ENCODE measurements around the gene VASP.

VASP gene

DNA sequence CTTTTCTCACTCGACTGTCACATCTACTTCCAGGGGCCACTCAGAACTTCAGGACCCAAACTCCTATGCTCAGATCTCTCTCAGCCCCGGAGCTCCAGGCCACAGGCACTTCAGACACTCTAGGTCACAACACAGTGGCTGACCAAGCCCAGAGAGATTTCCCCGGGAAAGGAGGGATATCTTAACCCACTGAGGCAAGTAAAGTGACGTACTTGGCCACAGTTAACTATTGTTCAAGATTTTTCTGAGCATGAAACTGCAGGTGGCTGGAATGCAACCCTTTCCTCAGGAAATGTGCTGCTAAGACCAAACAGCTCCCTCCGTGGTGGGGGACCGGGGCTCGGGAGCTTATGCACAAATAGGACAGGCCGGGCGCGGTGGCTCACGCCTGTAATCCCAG, 53.4 kb downstream of the VASP start:
- ATAC-seq: no peak
- TF ChIP-seq ZNF565 (CRISPR knock-in tag; conservative IDR thresholded peaks at IDR 0.05; ENCODE audit: low read depth): no peak
- TF ChIP-seq, protein P1, sequence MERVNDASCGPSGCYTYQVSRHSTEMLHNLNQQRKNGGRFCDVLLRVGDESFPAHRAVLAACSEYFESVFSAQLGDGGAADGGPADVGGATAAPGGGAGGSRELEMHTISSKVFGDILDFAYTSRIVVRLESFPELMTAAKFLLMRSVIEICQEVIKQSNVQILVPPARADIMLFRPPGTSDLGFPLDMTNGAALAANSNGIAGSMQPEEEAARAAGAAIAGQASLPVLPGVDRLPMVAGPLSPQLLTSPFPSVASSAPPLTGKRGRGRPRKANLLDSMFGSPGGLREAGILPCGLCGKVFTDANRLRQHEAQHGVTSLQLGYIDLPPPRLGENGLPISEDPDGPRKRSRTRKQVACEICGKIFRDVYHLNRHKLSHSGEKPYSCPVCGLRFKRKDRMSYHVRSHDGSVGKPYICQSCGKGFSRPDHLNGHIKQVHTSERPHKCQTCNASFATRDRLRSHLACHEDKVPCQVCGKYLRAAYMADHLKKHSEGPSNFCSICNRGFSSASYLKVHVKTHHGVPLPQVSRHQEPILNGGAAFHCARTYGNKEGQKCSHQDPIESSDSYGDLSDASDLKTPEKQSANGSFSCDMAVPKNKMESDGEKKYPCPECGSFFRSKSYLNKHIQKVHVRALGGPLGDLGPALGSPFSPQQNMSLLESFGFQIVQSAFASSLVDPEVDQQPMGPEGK (CRISPR knock-in tag; IDR thresholded peaks at IDR 0.05; ENCODE audit: borderline replicate concordance): no peak
- TF ChIP-seq ZC3H10 (CRISPR knock-in tag; IDR thresholded peaks at IDR 0.05): no peak
- TF ChIP-seq ZNF8 (CRISPR knock-in tag; IDR thresholded peaks at IDR 0.05): no peak
- no peak for TF ChIP-seq ESRRG (CRISPR knock-in tag; IDR thresholded peaks at IDR 0.05)
- no peak for TF ChIP-seq SNAI2 (CRISPR knock-in tag; IDR thresholded peaks at IDR 0.05)
- TF ChIP-seq PPARA (CRISPR knock-in tag; IDR thresholded peaks at IDR 0.05; ENCODE audit: borderline replicate concordance): no peak

DNA sequence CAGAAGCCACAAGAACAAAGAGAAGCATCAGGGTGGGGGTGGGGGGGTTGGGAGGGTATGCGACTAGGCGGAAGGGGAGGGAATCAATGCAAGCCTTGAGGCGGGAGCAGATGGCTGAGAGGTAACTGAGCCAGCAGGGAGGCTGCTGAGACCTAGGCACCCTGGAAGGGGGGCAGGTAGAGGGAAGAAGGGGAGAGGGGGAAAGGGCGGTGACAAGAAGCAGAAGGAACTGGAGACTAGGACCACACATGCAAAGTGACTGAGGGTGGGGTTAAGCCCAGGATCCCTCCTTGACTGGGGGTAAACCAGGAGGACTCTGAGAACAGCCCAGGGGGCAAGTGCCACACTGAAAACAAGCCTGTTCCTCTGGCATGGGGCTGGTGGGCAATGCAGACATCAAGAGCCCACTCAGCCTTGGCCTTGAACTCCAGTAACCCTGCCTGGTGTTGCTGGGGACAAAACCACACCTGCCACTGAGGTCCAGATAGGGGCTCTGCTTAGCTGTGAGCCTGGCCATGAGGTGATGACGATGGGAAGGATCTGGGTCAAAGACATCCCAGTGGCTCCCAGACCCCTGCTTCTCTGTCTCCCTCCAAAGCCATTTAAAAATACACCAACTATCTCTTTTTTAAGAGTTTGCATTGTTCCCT, 57.0 kb downstream of the VASP start:
- ATAC-seq: no peak
- TF ChIP-seq ZNF8 (CRISPR knock-in tag; IDR thresholded peaks at IDR 0.05): no peak
- no peak for TF ChIP-seq ISL1 (CRISPR knock-in tag; IDR thresholded peaks at IDR 0.05)
- TF ChIP-seq OSR1 (CRISPR knock-in tag; IDR thresholded peaks at IDR 0.05): no peak

DNA sequence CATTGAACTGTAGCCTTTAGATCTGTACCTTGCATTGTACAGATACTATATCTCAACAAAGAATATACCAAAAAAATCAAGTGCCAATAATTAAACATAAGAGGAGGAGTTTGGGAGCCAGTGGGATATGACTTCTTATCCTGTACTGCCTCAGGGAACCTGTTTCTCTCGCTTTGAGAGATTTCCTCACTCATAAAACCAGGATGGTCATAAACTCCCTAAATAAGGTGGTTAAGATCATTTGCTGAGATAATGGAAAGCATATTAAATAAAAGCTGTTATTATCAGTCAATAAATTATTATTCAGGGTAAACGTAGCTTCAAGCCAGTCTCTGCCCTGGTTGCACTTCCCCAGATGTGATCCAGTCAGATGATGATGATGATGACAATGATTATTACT, 60.3 kb downstream of the VASP start:
- no peak for ATAC-seq
- TF ChIP-seq ESRRG (CRISPR knock-in tag; IDR thresholded peaks at IDR 0.05) (no peak), ZNF8 (CRISPR knock-in tag; IDR thresholded peaks at IDR 0.05) (no peak), ZNF565 (CRISPR knock-in tag; conservative IDR thresholded peaks at IDR 0.05; ENCODE audit: low read depth) (no peak), PPARA (CRISPR knock-in tag; IDR thresholded peaks at IDR 0.05; ENCODE audit: borderline replicate concordance) (no peak), RARB (CRISPR knock-in tag; IDR thresholded peaks at IDR 0.05) (no peak), CSDC2 (CRISPR knock-in tag; IDR thresholded peaks at IDR 0.05) (no peak), TOX (CRISPR knock-in tag; IDR thresholded peaks at IDR 0.05; ENCODE audit: borderline replicate concordance) (no peak), GLIS3 (CRISPR knock-in tag; IDR thresholded peaks at IDR 0.05) (no peak), OSR1 (CRISPR knock-in tag; IDR thresholded peaks at IDR 0.05) (no peak), ZC3H10 (CRISPR knock-in tag; IDR thresholded peaks at IDR 0.05) (no peak), ARNTL (CRISPR knock-in tag; IDR thresholded peaks at IDR 0.05; ENCODE audit: borderline replicate concordance, low read depth) (no peak), TCF4 (CRISPR knock-in tag; IDR thresholded peaks at IDR 0.05; ENCODE audit: borderline replicate concordance) (no peak), SNAI2 (CRISPR knock-in tag; IDR thresholded peaks at IDR 0.05) (no peak), BACH2 (CRISPR knock-in tag; IDR thresholded peaks at IDR 0.05; ENCODE audit: borderline replicate concordance) (no peak)
- TF ChIP-seq, protein P2, sequence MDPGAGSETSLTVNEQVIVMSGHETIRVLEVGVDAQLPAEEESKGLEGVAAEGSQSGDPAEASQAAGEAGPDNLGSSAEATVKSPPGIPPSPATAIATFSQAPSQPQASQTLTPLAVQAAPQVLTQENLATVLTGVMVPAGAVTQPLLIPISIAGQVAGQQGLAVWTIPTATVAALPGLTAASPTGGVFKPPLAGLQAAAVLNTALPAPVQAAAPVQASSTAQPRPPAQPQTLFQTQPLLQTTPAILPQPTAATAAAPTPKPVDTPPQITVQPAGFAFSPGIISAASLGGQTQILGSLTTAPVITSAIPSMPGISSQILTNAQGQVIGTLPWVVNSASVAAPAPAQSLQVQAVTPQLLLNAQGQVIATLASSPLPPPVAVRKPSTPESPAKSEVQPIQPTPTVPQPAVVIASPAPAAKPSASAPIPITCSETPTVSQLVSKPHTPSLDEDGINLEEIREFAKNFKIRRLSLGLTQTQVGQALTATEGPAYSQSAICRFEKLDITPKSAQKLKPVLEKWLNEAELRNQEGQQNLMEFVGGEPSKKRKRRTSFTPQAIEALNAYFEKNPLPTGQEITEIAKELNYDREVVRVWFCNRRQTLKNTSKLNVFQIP (CRISPR knock-in tag; IDR thresholded peaks at IDR 0.05; ENCODE audit: borderline replicate concordance, low read depth): no peak
- TF ChIP-seq, protein P3, sequence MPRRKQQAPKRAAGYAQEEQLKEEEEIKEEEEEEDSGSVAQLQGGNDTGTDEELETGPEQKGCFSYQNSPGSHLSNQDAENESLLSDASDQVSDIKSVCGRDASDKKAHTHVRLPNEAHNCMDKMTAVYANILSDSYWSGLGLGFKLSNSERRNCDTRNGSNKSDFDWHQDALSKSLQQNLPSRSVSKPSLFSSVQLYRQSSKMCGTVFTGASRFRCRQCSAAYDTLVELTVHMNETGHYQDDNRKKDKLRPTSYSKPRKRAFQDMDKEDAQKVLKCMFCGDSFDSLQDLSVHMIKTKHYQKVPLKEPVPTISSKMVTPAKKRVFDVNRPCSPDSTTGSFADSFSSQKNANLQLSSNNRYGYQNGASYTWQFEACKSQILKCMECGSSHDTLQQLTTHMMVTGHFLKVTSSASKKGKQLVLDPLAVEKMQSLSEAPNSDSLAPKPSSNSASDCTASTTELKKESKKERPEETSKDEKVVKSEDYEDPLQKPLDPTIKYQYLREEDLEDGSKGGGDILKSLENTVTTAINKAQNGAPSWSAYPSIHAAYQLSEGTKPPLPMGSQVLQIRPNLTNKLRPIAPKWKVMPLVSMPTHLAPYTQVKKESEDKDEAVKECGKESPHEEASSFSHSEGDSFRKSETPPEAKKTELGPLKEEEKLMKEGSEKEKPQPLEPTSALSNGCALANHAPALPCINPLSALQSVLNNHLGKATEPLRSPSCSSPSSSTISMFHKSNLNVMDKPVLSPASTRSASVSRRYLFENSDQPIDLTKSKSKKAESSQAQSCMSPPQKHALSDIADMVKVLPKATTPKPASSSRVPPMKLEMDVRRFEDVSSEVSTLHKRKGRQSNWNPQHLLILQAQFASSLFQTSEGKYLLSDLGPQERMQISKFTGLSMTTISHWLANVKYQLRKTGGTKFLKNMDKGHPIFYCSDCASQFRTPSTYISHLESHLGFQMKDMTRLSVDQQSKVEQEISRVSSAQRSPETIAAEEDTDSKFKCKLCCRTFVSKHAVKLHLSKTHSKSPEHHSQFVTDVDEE (CRISPR knock-in tag; IDR thresholded peaks at IDR 0.05): no peak

DNA sequence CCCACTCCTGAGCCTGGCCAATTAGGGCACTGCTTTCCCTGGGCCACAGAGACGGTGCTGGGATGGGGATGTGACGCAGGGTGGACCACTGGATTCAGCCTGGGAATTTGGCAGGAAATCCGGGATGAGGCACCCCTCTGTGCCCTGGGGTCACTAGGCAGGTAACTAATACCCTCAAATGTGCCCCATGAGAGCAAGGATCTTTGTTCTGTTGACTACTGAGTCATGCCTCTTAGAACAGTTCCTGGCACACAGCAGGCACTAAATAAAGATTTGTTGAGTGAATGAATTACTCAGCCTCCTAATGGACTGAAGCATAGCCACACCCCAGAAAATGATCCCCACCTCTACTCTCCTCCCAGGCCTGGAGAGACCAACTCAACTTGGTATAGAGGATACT, 61.5 kb downstream of the VASP start:
- ATAC-seq: peak; percentile 80
- TF ChIP-seq, protein P1 (CRISPR knock-in tag; IDR thresholded peaks at IDR 0.05; ENCODE audit: borderline replicate concordance): no peak
- TF ChIP-seq ARNTL (CRISPR knock-in tag; IDR thresholded peaks at IDR 0.05; ENCODE audit: borderline replicate concordance, low read depth) (no peak), ZNF70 (CRISPR knock-in tag; IDR thresholded peaks at IDR 0.05) (no peak), ZFP3 (CRISPR knock-in tag; IDR thresholded peaks at IDR 0.05) (no peak), GLIS3 (CRISPR knock-in tag; IDR thresholded peaks at IDR 0.05) (no peak), TCF4 (CRISPR knock-in tag; IDR thresholded peaks at IDR 0.05; ENCODE audit: borderline replicate concordance) (no peak)

Data from SK-N-SH treated with all-trans-retinoic acid at 6 μM for 48 hours (cell line).